Colonic mucosa (tissue), 4 donors: ENCODE measurements around the gene PEX26. TPM values are rescaled to one million over a fixed set of nuclear protein-coding genes. Genes with fewer than 3 reads are reported as not detected.
"Not testable (repeated sequence)": the region's sequence is repeated elsewhere in the genome, so short reads cannot be mapped to it uniquely, and the experiment has no call there.

Experiments used
- DNase-seq: peaks from one replicate; pipeline ENCODE4 v3.0.0-alpha.2; 2020
- H3K27ac ChIP-seq: fragments of 200-600 bp; one replicate; pipeline ENCODE4 v1.8.0; 2021
- H3K27me3 ChIP-seq: fragments of 200-600 bp; one replicate; pipeline ENCODE4 v1.8.0; 2021
- H3K36me3 ChIP-seq: fragments of 200-600 bp; one replicate; pipeline ENCODE4 v1.8.0; 2021
- H3K4me1 ChIP-seq: fragments of 200-600 bp; one replicate; pipeline ENCODE4 v1.8.0; 2021; ENCODE audit warnings: mild to moderate bottlenecking
- H3K4me3 ChIP-seq: fragments of 200-600 bp; one replicate; pipeline ENCODE4 v1.8.0; 2021
- H3K9ac ChIP-seq, 2 donors: one replicate each; pipeline ENCODE4 v1.7.0; 2013; ENCODE audit warnings: control low read depth in 2 of 2, low read depth in 2 of 2, low read length in 2 of 2
- H3K9me3 ChIP-seq: fragments of 200-600 bp; one replicate; pipeline ENCODE4 v1.8.0; 2021
- intact Hi-C: fragments of 100-400 bp; cut with DNase I; formaldehyde crosslinking; loops from one replicate; pipeline ENCODE4 v1.14.1; 2022
- total RNA-seq, 2 donors: library from RNA; stranded (reverse); fragmentation: NEBNext Ultra II Directional in 1 of 2; extraction: Animal tissue kit (Norgen Biotek cat#: 25700) in 1 of 2; gene quantifications; one replicate each; pipeline ENCODE4 v1.2.1, GENCODE V29; 2021
- TF ChIP-seq, protein P1 (sequence below): fragments of 200-600 bp; IDR thresholded peaks from one replicate; pipeline ENCODE4 v1.8.0; 2022; ENCODE audit warnings: antibody characterized with exemption, mild to moderate bottlenecking
- donor health status: healthy.
- donor health status: DM: no; HTN: no; CAD: no.
- donor health status: DM: no; HTN: no; CAD: no.

PEX26 gene
- total RNA-seq, 2 donors from 2014 or later: 86.7 to 128 TPM

DNA sequence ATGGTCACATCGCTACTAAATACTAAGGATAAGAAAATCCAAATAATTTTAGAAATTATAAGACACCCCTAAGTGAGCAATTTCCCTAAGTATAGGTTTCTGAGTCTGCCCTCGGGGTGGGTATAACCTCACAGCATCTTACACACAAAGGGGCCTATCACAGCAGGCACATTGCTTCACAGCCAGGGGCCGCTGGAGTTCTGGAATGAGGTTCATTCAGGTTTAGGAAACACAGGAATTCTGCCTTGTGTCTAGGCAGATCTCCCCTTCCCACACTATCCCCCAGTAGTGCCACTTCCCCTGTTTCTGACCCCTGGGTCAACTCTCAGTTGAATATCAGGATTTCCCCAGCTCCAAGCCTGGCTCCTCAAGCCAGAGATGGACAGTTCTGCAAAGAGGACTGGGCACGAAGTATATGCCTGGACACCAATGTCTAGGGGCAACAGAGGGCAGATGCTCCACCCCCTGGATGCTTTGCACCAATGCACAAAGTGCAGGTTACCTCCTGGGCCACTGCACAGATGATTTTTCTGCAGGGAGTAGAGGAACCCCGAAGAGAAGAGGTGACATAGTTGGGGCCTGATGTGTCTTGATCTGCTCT lies 44.3 kb downstream of the PEX26 start:
- no peak overlapping the region for H3K9ac ChIP-seq
- no peak overlapping the region for H3K27ac ChIP-seq
- H3K4me1 ChIP-seq: no peaks in the 10 kb centered on the region
- intact Hi-C loops: no loop called here
- no peaks in the 10 kb centered on the region for H3K9me3 ChIP-seq
- no peaks in the 10 kb centered on the region for H3K27me3 ChIP-seq
- TF ChIP-seq, protein P1, sequence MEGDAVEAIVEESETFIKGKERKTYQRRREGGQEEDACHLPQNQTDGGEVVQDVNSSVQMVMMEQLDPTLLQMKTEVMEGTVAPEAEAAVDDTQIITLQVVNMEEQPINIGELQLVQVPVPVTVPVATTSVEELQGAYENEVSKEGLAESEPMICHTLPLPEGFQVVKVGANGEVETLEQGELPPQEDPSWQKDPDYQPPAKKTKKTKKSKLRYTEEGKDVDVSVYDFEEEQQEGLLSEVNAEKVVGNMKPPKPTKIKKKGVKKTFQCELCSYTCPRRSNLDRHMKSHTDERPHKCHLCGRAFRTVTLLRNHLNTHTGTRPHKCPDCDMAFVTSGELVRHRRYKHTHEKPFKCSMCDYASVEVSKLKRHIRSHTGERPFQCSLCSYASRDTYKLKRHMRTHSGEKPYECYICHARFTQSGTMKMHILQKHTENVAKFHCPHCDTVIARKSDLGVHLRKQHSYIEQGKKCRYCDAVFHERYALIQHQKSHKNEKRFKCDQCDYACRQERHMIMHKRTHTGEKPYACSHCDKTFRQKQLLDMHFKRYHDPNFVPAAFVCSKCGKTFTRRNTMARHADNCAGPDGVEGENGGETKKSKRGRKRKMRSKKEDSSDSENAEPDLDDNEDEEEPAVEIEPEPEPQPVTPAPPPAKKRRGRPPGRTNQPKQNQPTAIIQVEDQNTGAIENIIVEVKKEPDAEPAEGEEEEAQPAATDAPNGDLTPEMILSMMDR: no peak
- H3K36me3 ChIP-seq: no peaks in the 10 kb centered on the region
- H3K4me3 ChIP-seq: no peak overlapping the region
- no peak for DNase-seq

DNA sequence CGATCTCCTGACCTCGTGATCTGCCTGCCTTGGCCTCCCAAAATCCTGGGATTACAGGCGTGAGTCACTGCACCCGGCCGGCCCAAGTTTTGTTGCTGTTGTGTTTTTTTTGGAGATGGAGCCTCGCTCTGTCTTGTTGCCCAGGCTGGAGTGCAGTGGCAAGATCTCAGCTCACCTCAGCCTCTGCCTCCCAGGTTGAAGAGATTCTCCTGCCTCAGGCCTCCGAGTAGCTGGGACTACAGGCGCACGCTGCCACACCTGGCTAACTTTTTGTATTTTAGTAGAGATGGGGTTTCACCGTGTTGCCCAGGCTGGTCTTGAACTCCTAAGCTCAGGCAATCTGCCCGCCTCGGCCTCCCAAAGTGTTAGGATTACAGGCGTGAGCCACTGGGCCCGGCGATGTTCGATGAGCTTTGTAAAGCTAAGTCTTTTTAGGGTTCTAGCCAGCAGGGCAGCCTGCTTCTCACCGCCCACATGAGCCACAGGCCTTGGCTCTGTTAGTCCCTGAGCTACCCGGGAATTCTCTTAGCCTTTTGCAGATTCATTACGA lies 45.8 kb downstream of the PEX26 start:
- H3K4me1 ChIP-seq, H3K4me3 ChIP-seq, H3K27me3 ChIP-seq, H3K27ac ChIP-seq, H3K36me3 ChIP-seq, H3K9ac ChIP-seq, intact Hi-C loops, DNase-seq, H3K9me3 ChIP-seq: not testable (repeated sequence)

DNA sequence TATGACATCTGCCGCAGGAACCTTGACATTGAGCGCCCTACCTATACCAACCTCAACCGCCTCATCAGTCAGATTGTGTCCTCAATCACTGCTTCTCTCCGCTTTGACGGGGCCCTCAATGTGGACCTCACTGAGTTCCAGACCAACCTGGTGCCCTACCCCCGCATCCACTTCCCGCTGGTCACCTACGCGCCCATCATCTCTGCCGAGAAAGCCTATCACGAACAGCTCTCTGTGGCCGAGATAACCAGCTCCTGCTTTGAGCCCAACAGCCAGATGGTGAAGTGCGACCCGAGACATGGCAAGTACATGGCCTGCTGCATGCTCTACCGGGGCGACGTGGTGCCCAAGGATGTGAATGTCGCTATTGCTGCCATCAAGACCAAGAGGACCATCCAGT lies 48.8 kb downstream of the PEX26 start:
- Histone ChIP-seq H3K4me3 (no peak overlapping the region), H3K9me3 (no peaks in the 10 kb centered on the region), H3K9ac (no peak overlapping the region), H3K4me1 (no peaks in the 10 kb centered on the region), H3K36me3 (no peaks in the 10 kb centered on the region), H3K27ac (no peak overlapping the region), H3K27me3 (no peaks in the 10 kb centered on the region)
- intact Hi-C loops: no loop called here
- TF ChIP-seq, protein P1: no peak
- no peak for DNase-seq

DNA sequence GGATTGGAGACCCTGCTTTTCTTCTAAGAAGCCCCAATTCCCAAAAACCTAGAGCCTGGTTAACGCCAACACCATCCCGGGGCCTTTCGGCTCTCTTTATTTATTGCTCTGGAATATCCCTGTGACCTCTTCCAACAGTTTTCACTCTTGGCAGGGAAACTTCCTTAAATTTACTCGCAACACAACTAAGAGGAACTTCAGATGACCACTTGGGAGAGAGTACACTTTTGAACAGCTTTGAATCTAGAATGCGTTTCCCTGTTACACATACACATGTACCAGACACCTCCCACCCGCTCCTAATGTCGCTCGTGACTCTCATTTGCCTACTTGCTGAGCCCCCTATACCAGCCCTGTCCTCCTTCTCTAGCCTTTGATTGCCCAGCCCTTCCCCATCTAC lies 52.2 kb downstream of the PEX26 start:
- Histone ChIP-seq H3K9me3 (no peaks in the 10 kb centered on the region), H3K4me1 (no peaks in the 10 kb centered on the region), H3K9ac (no peak overlapping the region), H3K27ac (no peak overlapping the region), H3K27me3 (no peaks in the 10 kb centered on the region), H3K36me3 (no peaks in the 10 kb centered on the region), H3K4me3 (no peak overlapping the region)
- TF ChIP-seq, protein P1: no peak
- no peak for DNase-seq
- intact Hi-C loops: no loop called here

DNA sequence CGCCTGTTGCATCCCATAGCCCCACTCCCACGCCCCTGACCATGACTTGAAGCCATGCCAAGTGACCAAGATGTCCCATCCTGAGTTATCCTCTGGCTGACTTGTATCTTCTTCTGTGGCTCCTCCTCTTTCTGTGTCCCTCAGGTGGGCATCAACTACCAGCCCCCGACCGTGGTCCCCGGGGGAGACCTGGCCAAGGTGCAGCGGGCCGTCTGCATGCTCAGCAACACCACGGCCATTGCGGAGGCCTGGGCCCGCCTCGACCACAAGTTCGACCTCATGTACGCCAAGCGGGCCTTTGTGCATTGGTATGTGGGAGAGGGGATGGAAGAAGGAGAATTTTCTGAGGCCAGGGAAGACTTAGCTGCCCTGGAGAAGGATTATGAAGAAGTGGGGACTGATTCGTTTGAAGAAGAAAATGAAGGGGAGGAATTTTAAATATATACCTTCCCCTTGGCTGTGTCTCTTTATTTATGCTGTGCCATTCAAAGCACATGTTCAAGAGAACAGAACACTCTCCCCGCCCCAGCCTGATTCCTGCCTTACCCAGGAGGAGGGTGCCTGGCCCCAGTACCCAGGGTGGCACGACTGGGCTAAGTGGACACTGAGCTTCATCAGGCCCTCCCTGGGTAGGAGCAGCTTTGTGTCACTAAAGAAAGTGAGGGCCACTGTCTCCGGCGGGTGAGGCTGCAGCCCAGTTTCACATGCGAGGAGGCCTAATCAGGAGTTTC lies 53.1 kb downstream of the PEX26 start:
- Histone ChIP-seq H3K9ac (no peak overlapping the region), H3K9me3 (no peaks in the 10 kb centered on the region), H3K36me3 (no peaks in the 10 kb centered on the region), H3K4me1 (no peaks in the 10 kb centered on the region), H3K27me3 (no peaks in the 10 kb centered on the region), H3K27ac (no peak overlapping the region), H3K4me3 (no peak overlapping the region)
- intact Hi-C loops: no loop called here
- DNase-seq: no peak
- TF ChIP-seq, protein P1: no peak

DNA sequence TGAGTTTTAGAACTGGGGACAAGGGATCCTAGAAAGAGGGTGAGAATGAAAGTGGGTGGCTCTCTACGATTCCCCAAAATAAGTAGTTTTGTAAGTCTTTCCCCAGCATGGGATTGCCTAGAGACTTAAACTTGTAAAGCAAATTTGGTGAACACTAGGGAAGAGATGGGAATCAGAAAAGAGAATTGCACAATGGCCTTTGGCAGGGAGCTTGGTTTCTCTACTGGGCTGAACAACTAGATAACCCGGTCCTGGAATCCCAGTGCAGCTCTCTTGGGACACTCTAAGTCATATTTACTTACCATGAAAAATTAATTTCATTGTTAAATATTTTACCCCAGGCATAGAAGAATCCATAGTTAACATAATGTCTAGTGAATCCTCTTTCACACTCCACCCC lies 55.7 kb downstream of the PEX26 start:
- Histone ChIP-seq H3K9ac (no peak overlapping the region), H3K4me1 (no peaks in the 10 kb centered on the region), H3K27ac (no peak overlapping the region), H3K36me3 (no peaks in the 10 kb centered on the region), H3K9me3 (no peaks in the 10 kb centered on the region), H3K4me3 (no peak overlapping the region), H3K27me3 (no peaks in the 10 kb centered on the region)
- intact Hi-C loops: no loop called here
- DNase-seq: no peak
- TF ChIP-seq, protein P1: no peak
